OCI-LY3 (cell line): ENCODE measurements around the gene NUP42.

Experiments used
- H2AFZ ChIP-seq: fragments of 200-600, 300-600 bp; shearing (Covaris generic); 2 replicates; pipeline ENCODE4 v1.6.0; 2014; ENCODE audit warnings: antibody characterized with exemption, low read depth, low read length
- H3K27ac ChIP-seq: fragments of 200-600, 300-600 bp; sonication (generic); 2 replicates; pipeline ENCODE4 v1.5.1; 2014; ENCODE audit warnings: mild to moderate bottlenecking, low read length, moderate library complexity, mixed read lengths
- H3K27me3 ChIP-seq: fragments of 200-600, 300-600 bp; sonication (generic); 2 replicates; pipeline ENCODE4 v1.6.1; 2014; ENCODE audit warnings: low read depth, low read length, mixed read lengths
- H3K36me3 ChIP-seq: fragments of 200-600, 300-600 bp; sonication (generic); replicated peaks from 2 replicates; pipeline ENCODE3; 2014; ENCODE audit warnings: low read depth, low read length, mixed read lengths
- H3K4me1 ChIP-seq: fragments of 300-600, 200-600 bp; sonication (generic); 2 replicates; pipeline ENCODE4 v1.6.1; 2014; ENCODE audit warnings: low read length, mixed read lengths
- H3K4me2 ChIP-seq: fragments of 200-600, 300-600 bp; sonication (generic); 2 replicates; pipeline ENCODE4 v1.6.1; 2014; ENCODE audit warnings: low read length, mixed read lengths
- H3K4me3 ChIP-seq: fragments of 300-600, 200-600 bp; sonication (generic); 2 replicates; pipeline ENCODE4 v1.5.1; 2014; ENCODE audit warnings: antibody characterized with exemption, mild to moderate bottlenecking, low read length, moderate library complexity
- H3K79me2 ChIP-seq: fragments of 300-600, 200-600 bp; shearing (Covaris generic); 2 replicates; pipeline ENCODE4 v1.6.1; 2014; ENCODE audit warnings: mild to moderate bottlenecking, low read length, mixed read lengths
- H3K9ac ChIP-seq: fragments of 300-600, 200-600 bp; shearing (Covaris generic); 2 replicates; pipeline ENCODE4 v1.6.0; 2014; ENCODE audit warnings: mild to moderate bottlenecking, low read length, moderate library complexity
- H3K9me3 ChIP-seq: fragments of 200-600, 300-600 bp; shearing (Covaris generic); 2 replicates; pipeline ENCODE4 v1.6.1; 2014; ENCODE audit warnings: low read length, mixed read lengths; ENCODE audit not compliant: insufficient read depth
- H4K20me1 ChIP-seq: fragments of 200-600, 300-600 bp; sonication (generic); 2 replicates; pipeline ENCODE4 v1.6.1; 2016; ENCODE audit warnings: low read length, mixed read lengths; ENCODE audit not compliant: insufficient read depth
- EZH2phosphoT487 ChIP-seq: fragments of 200-600 bp; shearing (Covaris generic); IDR thresholded peaks from 2 replicates; pipeline ENCODE4 v1.6.1; 2018; ENCODE audit warnings: antibody characterized with exemption, mixed run types, low read depth
- TF ChIP-seq, protein P1 (sequence below): fragments of 200-600, 300-600 bp; sonication (generic); IDR thresholded peaks from 2 replicates; pipeline ENCODE4 v1.5.1; 2014; ENCODE audit warnings: antibody characterized with exemption, low read length, low read depth

NUP42 gene

DNA sequence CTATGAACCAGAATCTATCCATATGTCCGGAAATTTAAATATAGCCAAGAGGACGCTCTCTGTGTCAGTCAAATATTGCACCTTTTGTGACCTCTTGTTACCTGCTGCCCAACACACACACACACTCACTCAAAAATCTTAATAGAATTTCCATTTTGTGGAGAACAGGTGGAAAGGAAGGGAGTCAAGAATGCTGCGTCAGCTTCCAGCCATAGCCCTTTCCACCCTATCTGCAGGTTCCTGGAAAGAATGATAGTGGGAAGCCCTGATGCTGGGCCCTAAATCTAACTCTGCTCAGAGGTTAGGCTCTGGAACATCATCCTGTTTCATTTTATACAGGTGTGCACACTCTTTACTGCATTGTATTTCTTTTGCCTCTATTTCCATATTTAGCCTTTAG lies 55.2 kb downstream of the NUP42 start:
- no peak overlapping the region for H3K27ac ChIP-seq
- TF ChIP-seq EZH2phosphoT487, result no peak
- TF ChIP-seq, protein P1, sequence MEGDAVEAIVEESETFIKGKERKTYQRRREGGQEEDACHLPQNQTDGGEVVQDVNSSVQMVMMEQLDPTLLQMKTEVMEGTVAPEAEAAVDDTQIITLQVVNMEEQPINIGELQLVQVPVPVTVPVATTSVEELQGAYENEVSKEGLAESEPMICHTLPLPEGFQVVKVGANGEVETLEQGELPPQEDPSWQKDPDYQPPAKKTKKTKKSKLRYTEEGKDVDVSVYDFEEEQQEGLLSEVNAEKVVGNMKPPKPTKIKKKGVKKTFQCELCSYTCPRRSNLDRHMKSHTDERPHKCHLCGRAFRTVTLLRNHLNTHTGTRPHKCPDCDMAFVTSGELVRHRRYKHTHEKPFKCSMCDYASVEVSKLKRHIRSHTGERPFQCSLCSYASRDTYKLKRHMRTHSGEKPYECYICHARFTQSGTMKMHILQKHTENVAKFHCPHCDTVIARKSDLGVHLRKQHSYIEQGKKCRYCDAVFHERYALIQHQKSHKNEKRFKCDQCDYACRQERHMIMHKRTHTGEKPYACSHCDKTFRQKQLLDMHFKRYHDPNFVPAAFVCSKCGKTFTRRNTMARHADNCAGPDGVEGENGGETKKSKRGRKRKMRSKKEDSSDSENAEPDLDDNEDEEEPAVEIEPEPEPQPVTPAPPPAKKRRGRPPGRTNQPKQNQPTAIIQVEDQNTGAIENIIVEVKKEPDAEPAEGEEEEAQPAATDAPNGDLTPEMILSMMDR, result no peak
- H3K4me2 ChIP-seq, result no peak overlapping the region
- no peaks in the 10 kb centered on the region for H3K27me3 ChIP-seq
- H3K4me3 ChIP-seq, result no peak overlapping the region
- no peaks in the 10 kb centered on the region for H3K79me2 ChIP-seq
- no peaks in the 10 kb centered on the region for H4K20me1 ChIP-seq
- peaks cover 14% of the 10 kb centered on the region for H3K4me1 ChIP-seq
- H3K9ac ChIP-seq, result no peak overlapping the region
- no peak overlapping the region for H2AFZ ChIP-seq
- no peaks in the 10 kb centered on the region for H3K9me3 ChIP-seq
- H3K36me3 ChIP-seq, result no peaks in the 10 kb centered on the region

GRCh38 chr7:23238983-23239652 lies 57.3 kb downstream of the NUP42 start:
- H3K36me3 ChIP-seq, result no peaks in the 10 kb centered on the region
- no peak overlapping the region for H3K4me3 ChIP-seq
- no peak overlapping the region for H3K27ac ChIP-seq
- no peaks in the 10 kb centered on the region for H3K9me3 ChIP-seq
- no peaks in the 10 kb centered on the region for H4K20me1 ChIP-seq
- H3K79me2 ChIP-seq, result no peaks in the 10 kb centered on the region
- no peak overlapping the region for H3K4me2 ChIP-seq
- H2AFZ ChIP-seq, result no peak overlapping the region
- TF ChIP-seq EZH2phosphoT487, result no peak
- TF ChIP-seq, protein P1, result no peak
- H3K27me3 ChIP-seq, result no peaks in the 10 kb centered on the region
- peaks cover 12% of the 10 kb centered on the region for H3K4me1 ChIP-seq
- no peak overlapping the region for H3K9ac ChIP-seq

GRCh38 chr7:23239698-23240097 lies 57.9 kb downstream of the NUP42 start:
- H3K27me3 ChIP-seq, result no peaks in the 10 kb centered on the region
- no peaks in the 10 kb centered on the region for H3K9me3 ChIP-seq
- H2AFZ ChIP-seq, result no peak overlapping the region
- H3K27ac ChIP-seq, result no peak overlapping the region
- H3K79me2 ChIP-seq, result no peaks in the 10 kb centered on the region
- peaks cover 6% of the 10 kb centered on the region for H3K4me1 ChIP-seq
- no peak overlapping the region for H3K9ac ChIP-seq
- TF ChIP-seq, protein P1, result no peak
- TF ChIP-seq EZH2phosphoT487, result no peak
- H4K20me1 ChIP-seq, result no peaks in the 10 kb centered on the region
- H3K36me3 ChIP-seq, result no peaks in the 10 kb centered on the region
- no peak overlapping the region for H3K4me2 ChIP-seq
- no peak overlapping the region for H3K4me3 ChIP-seq

DNA sequence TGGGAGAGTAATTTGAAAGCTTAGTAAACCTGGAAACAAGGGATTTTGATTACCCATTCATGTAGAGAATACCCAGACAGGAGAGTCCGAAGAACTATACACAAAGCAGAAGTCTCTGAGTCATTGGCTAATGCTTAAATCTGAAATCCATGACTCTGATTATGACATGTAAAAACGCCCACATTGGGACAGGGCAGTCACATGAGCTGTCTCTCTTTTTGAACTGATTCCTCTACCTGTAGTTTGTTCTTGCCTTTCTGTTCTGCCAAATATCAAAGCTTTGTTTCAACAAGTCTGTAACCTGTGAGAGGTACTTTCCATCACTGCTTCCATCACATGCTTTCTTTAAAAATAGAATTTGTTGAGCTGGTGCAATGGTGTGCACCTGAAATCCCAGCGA lies 60.5 kb downstream of the NUP42 start:
- TF ChIP-seq, protein P1, result no peak
- TF ChIP-seq EZH2phosphoT487, result no peak
- Histone ChIP-seq H3K27ac (no peak overlapping the region), H2AFZ (no peak overlapping the region), H3K9ac (no peak overlapping the region), H3K4me3 (no peak overlapping the region), H4K20me1 (no peaks in the 10 kb centered on the region), H3K9me3 (no peaks in the 10 kb centered on the region), H3K36me3 (no peaks in the 10 kb centered on the region), H3K79me2 (no peaks in the 10 kb centered on the region), H3K4me1 (no peaks in the 10 kb centered on the region), H3K27me3 (no peaks in the 10 kb centered on the region), H3K4me2 (no peak overlapping the region)
